HG02970 (cell line): ENCODE results near the gene ZNF385D.
"Not testable (repeated sequence)": the region's sequence is repeated elsewhere in the genome, so short reads cannot be mapped to it uniquely, and the experiment has no call there.

Experiments used
- ATAC-seq: cut with Tn5 transposase; IDR thresholded peaks from one replicate; pipeline ENCODE4 v1.9.1; 2021; ENCODE audit warnings: mild to moderate bottlenecking, moderate library complexity, moderate number of reproducible peaks; ENCODE audit not compliant: unreplicated experiment, low FRiP score

The ZNF385D gene

DNA sequence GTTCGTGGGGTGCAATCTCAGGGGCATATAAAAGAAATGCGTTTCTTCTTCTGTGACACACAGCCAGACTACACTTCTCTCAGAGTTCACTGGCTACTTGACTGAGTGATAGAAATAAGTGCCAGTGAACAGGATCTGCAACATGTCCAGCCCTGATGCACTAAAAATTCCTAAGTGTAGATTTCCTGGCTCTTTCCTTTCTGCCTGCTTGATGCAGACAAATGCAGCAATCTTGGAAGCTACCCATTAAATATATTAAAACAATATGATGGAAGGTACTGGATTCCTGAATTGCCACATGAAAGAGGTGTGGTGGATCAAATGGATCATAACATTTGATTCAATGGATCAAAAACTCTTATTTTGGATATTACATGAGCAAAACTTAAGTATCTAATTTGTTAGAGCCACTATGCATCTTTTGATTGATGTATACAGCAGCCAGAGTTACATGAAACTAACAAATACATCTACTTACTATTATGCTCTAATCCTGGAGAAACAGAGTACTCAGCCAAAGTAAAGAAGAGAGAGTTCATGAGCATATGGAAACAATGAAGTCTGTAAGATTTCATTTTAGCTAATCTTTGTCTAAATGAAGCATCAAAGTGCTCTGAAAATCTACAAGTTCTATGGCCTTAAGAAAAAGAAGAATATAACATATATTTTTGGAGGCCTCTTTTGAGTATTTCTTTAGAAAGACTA is 222.6 kb downstream of the ZNF385D start:
- no peak for ATAC-seq

DNA sequence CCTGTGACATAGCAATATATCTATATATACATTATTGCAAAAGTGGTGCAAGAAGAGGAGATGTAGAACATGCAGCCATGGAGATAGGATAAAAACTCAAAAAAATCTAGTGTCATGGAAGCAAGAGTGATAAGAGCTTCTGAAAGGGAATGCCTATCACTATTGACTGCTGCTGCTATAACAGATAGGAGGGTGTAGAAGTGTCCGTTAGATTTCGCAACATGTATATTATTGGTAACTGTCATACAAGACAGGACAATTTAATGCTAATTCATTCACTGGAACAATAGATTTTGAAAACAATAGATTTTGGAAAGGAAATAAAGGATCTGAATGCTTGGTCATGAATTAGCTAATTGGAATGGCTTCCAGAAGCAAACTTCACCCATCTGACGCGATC is 224.5 kb downstream of the ZNF385D start:
- no peak for ATAC-seq

DNA sequence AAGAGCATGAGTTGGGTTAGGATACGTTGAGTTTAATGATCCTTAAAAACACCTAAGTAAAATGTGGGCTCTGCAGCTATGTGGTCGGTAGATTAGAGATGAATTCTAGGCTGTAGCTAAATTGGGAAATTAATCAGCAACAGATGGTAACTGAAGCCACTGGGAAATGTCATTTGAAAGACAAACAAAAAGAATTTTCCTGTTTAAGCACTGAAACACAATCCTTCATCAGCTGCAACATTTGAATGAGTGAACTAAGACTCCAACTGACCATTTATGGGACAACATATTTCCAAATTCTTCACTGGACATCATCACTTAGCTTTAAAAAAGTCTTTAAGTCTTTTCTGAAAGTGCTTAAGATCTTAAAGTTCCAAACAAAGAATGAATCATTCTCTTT is 226.9 kb downstream of the ZNF385D start:
- ATAC-seq: no peak

DNA sequence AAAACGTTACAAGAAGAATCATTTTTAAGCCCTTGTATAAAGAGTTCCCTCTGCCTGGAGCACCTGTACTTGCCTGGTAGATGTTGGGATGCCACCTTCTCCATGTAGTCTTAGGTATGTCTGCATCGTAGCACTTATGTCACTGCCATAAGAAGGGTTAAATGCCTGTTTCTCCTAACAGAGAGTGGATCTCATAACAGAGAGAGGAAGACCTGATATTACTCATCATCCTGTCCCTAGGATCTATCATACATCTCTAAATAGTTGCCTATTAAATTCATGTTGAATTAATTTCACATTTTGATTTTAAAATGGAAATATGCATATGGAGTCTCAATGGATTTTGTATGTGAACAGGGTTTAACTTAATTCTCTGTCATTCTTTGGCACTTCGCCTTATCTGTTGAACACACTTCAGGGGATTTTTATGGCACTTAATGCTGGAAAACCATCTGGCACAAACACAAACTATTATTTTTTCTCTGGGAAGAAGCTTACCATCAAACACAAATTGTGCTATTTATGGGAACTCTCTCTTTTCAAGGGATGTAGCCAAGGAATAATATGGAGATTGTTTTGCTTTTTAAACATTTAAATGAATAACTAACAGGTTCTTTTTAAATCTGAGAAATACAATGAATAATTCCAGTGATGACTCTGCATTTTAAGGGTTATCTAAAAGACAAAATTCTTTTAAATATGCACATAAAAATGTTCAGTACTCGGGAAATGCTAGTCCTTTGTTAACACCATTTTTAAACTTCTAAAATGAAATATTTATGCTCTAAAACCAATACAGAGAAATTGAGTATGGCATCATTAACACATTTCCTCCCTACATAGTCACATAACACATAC is 230.7 kb downstream of the ZNF385D start:
- no peak for ATAC-seq

DNA sequence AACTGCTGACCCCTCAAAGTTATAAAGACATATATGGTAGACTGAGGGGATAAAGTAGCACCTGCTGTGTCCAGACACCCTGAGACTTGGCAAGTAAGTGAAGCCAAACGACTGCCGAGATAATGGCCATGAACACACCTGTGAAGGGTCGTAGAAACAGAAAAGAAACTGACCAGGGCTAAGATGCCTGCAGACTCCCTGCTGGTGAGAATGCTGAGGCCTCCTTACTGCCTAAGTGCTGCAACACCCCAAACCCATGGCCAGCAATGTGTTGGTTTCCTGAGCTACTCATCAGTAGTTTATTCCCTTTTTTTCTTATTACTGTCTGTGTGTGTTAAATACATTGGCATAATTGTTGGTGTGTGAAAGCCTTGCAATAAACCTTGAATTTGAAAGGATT is 233.8 kb downstream of the ZNF385D start:
- ATAC-seq: no peak

DNA sequence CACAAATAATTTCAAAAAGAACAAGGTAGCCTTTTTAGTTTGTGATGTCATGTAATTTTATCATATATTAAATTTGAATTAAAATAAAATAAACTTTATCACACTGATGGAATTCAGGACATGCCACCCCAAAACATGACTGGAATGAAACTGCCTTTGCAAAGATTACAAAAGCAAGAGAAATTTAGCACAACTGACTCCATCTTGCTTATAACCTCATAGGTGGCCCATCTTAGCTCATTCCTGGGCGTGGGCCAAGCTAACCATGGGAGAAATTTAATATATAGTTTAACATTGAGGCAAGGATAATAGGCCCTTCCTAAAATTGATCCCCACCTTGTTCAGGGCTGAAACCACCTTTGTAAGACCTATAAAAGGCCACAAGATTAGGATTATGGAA is 235.6 kb downstream of the ZNF385D start:
- ATAC-seq: no peak

DNA sequence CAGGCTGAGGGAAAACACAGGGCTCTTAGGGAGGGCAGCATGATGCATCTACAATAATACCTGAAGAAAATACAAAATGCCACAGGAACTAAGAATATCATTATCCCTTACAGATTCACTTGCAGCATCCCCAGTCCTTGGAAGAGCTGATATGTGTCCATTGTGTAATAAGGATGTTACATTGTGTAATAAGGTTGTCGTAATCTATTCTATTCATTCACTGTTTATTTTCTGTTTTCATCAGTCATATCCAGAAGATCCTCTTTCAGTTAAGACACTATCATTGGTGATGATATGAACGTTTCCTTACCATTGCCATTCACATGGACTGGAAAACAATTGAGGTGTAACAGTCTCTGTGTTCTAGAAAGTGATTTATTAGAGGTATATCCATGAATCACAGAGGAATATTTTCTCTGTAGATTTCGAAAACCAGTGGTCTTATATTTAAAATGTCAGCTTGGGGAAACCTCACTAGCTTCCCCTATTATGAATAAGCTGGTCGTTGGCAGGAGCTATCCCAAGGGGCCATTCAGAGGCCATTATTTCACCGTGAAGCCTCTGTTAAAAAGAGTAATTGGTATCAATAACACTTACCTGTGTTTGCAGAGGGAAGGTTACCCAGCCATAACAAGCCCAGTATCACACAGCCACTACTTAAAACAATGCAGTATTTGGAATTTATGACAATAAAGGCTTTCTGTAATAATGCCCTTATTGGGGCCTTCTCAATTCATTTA is 241.1 kb downstream of the ZNF385D start:
- no peak for ATAC-seq

DNA sequence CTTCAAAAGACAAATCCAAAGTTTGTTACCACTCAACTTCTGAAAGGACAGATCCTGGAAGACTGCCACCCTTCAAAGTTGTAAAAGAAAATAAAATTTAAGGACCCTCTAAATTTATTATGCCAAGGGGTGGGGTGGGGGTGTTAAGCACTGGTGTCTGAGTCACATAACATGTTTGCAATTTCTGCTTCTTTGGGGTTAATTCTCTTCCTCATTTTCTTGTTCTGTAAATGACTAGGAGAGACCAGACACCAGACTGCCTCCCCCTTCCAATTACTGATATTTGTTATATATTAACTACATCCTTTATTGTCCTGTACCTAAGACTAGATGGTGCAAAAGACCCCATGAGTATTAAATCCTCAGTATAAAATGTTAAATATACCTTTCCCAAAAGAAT is 242.8 kb downstream of the ZNF385D start:
- ATAC-seq: no peak

DNA sequence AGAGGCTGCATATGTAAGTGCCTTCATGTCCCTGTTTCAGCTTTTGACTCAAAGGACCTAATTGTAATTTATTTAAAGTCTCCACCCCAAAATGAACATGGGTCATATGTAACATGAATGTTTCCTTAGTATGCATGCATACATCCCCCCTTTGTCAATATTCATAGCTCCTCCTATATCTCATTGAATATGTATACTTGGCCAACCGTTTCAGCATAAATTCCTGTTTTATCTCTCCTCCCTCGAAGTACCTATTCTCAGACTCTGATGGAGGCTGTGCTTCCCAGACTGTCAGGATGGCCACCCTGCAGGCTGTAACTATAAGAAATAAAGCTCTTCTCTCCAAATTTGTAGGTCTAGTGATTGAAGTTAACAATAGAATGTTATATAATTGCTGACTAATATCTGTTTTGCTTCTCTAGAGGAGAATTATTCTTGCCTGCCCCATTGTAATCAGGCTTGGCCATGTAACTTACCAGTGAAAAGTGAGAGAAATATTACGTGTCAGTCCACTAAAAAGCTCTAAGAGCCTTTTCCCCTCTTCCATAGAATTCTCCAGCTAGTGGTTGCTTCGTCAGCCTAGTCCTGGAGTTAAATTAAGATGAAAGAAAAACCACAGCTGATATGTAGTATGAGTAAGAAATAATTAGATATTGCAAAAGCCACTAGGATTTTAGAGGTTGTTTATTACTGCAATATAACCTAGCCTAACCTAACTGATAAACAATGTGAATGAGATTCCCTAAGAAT is 245.1 kb downstream of the ZNF385D start:
- ATAC-seq: no peak

DNA sequence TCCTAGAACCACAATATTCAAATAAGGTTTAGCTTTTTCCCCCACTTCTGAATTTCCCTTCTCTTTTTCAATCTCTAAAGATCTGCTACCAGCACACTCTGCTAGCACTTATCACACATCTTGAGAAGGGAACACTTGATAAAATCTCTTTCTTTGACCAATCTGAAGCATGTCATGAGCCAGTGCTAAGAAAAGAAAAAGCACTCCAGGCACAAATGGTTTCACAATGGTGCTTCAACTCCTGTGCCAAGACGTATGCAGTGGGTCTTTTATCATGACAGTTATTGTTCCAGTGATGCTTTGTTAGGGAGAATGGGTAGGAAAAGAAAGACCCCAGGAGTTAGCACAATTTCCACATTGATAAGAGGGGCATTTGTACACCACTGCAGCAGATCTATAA is 248.4 kb downstream of the ZNF385D start:
- ATAC-seq: no peak

DNA sequence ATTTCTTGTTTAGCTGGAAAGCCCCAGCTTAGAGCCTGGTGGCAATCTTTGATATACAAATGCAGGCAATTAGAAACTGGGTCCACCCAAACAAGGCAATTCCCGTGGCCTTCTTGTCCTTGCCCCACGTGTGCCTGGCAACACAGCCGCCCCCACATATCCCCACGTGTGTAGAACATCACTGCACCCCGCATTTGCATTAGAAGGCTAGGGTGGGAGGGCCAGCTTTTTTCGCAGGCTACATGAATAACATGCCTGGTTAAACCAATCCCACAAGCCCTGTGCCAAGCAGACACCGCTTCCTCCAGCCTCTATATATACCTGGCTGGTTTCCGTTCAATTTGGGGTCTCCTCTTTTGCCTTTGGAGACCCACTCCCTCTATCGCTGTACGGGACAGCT is 250.2 kb downstream of the ZNF385D start:
- no peak for ATAC-seq

DNA sequence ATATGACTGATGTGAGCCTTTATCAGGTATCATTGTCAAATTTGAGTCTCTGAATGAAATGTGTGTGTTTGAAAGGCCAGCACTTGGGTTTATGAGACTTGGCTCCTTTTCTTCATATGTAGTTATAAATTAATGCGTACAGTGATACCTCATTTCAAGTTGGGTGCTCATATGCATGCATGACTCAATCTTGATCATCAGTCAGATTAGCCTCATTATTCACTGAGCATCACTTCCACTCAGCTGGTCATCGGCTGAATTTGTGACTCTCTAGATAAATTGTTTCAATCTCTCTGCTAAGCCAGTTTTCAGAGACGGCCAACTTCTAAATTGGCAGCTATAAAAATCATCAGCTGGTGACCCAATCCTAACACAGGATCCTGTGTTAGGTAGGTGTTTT is 260.3 kb downstream of the ZNF385D start:
- ATAC-seq: not testable (repeated sequence)

DNA sequence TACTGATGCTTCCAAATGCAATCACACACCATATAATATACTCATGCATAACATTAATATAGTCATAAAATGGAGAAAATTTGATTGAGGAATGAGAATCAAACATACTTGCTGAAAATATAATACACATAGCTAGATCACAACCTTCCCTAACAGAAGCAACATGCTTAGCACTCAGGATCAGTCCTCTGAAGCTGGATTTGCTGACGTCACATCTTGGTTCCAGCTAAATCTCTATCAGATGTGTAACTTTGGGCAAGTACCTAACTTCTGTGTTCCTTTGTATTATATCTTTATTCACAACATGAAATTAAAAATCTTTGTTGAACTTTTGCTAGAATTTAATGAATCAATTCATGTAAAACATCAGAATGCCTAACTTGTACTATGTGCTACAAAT is 263.5 kb downstream of the ZNF385D start:
- no peak for ATAC-seq

DNA sequence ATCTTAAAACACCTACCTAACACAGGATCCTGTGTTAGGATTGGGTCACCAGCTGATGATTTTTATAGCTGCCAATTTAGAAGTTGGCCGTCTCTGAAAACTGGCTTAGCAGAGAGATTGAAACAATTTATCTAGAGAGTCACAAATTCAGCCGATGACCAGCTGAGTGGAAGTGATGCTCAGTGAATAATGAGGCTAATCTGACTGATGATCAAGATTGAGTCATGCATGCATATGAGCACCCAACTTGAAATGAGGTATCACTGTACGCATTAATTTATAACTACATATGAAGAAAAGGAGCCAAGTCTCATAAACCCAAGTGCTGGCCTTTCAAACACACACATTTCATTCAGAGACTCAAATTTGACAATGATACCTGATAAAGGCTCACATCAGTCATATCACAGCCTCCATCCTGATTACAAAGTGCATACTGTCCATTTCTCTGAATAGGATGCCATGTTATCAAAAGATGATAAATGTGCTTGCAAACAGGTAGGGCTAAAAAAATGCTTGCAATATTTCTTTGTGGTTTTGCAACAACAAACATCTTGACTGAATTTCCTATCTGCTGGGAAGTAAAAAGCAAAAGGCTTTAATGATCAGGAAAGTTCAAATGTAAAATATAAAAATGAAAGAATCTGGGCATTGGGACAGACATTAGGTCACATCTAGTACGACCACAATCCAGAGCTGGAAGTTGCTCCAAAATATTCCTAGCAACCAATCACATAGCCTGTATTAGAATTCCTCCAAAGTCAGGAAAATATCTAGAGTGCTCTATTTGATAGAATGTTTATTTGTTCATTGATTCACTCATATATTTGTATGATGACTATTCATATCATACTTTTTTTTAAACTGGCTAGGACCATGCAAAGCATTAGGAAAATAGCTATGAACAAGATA is 264.7 kb downstream of the ZNF385D start:
- ATAC-seq: not testable (repeated sequence)

DNA sequence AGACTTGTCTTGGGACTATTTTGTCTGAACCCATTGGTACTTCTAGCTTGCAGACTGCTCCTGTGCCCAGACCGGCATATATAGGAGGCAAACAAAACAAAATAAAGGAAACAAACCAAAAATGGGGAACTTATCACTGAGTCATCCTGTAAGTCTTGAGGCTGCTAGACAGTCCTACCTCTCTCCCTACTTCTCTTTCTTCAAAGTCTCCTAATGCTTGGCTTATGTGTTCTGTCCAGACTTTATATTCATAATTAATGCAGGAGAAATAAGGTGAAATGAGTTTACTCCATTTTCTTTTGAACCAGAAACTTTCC is 266.2 kb downstream of the ZNF385D start:
- no peak for ATAC-seq

DNA sequence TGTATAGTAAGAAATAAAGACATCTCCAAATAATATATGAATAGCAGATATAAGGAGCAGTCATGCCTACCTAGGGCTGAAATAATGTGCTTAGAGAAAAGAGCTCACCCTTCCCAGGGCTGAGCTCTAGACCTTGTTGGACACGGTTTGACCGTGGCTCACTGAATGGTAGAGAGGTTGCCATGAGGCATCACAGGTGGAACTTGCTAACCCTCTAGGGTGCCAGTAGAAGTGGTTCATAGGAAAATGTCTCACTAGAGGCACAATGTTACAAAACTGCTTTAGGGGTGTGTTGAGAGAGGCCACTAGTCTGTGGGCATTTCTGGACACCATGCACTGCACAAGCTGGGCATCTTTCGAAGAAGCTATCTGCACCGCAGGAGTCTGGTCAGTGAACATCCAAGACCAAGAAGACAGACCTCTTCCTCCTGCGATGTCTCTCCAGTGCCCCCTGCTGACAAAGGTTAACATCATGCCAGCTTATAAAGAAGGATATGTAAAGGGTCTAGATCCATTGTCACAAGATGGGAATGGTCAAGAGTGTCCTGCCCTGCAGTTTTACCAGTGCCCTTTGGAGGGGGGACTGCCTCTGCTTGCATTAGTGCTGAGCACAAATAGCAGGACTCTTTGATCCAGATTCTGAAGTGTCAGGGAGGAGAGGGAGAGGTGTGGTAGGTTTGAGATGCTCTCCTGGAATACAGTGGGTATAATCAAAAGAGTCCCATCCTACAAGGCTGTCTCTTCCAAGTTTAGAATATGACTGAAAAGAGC is 266.8 kb downstream of the ZNF385D start:
- peak; percentile 58 for ATAC-seq

DNA sequence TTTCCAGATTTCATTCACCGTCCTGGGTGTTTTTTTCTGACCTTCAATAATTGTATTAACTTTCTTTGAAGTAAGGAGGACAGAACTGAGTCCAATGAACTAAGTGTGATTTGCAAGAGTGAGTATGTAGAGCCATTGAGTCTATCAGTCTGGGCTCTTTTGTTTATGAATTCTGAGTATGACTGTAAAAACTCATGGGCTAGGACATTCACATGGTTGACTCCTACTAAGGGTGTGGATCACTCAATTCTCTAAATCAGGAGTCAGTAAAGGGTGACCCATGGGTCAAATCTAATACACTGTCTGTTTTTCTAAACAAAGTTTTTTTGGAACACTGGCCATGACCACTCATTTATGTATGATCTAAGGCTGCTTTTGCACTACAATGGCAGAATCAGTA is 269.0 kb downstream of the ZNF385D start:
- ATAC-seq: no peak

DNA sequence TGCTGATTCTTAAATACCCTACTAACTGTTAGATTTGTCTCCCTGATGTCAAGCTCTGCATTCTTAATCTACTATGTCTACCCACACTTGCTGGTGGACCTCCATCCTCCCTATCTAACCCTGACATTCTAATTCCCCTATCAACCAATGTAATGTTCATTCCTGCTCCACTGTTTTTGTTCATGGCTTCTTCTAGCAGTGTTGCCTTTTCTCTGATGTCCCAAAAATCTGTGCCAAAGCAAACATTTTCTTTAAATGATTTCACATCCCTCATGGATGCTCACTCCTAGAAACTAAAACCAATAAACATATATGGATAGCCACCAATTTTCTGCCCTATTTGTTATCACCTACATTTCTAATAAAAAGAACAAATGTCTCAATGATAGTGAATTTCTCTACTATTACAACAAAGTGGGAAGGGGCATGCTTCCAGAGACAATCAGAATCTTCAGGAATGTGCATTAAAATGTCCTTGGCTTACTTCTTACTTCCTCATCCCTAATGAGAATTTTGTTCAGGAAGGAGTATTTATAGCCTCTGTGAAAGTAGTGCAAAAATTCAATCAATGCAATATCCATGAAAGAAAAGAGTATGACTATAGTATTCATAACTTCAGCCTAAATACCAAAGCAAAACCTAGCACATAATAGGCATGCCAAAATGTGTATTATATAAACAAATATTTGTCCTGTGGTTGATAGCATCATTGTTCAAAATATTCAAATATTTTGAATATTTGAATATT is 273.3 kb downstream of the ZNF385D start:
- no peak for ATAC-seq
